Measurements from ENCODE around the gene OTULIN. TPM values are rescaled to one million over a fixed set of nuclear protein-coding genes. Genes with fewer than 3 reads are reported as not detected.

Gene OTULIN
- total RNA-seq, 4 donors from 2014 or later = 33.0 to 42.2 (median 37.8) TPM

DNA sequence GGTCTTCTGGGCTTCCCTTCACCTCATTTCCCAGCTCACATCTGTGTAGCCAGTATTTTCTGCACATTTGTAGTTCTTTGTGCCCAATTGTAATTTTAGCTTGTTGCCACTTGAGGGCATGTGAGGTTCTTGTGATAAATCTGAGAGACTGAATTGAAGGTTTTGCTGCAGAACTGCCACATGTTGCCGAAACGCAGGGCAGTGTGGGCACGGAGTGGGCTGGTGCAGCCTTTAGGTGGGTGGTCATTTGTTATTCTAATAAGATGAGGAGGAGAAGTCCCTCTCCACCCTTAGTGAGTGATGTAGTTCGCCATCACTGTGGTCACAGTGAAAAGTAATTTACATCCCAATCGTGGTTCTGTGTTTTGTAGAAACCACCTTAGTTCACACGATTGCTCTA, 21.2 kb downstream of the OTULIN start:
- Histone ChIP-seq H3K4me1 (peaks cover 0 to 3% (median 0%) of the 10 kb centered on the region in 4 donors), H3K36me3 (peaks cover 0 to 79% (median 6%) of the 10 kb centered on the region in 3 donors), H3K27me3 (no peaks in the 10 kb centered on the region), H3K9me3 (peaks cover 0 to 6% (median 0%) of the 10 kb centered on the region in 4 donors), H3K4me3 (no peak overlapping the region), H3K27ac (no peak overlapping the region)
- TF ChIP-seq POLR2A (IDR thresholded peaks at IDR 0.05) = no peak
- TF ChIP-seq, protein P1, sequence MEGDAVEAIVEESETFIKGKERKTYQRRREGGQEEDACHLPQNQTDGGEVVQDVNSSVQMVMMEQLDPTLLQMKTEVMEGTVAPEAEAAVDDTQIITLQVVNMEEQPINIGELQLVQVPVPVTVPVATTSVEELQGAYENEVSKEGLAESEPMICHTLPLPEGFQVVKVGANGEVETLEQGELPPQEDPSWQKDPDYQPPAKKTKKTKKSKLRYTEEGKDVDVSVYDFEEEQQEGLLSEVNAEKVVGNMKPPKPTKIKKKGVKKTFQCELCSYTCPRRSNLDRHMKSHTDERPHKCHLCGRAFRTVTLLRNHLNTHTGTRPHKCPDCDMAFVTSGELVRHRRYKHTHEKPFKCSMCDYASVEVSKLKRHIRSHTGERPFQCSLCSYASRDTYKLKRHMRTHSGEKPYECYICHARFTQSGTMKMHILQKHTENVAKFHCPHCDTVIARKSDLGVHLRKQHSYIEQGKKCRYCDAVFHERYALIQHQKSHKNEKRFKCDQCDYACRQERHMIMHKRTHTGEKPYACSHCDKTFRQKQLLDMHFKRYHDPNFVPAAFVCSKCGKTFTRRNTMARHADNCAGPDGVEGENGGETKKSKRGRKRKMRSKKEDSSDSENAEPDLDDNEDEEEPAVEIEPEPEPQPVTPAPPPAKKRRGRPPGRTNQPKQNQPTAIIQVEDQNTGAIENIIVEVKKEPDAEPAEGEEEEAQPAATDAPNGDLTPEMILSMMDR (IDR thresholded peaks at IDR 0.05) = peak; percentile 38 to 71 (median 68)
- DNase-seq = no peak

DNA sequence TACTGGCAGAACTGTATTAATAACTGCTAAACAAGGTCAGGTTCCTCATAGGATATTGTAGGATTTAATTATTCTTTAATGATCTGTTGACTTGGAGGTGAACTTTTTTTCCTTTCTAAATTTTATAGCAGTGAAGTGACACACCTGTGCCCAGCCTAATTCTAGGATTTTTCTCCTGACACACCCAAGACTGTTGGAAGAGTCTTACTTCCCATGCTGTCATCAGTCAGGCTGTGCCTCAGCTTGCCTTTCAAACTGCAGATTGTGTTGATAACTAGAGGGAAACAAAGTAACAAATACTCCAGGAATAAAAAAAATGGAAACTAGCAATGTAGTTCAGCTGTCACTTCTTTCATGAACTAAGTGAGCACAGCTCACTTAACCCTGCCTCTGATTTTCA, 22.0 kb downstream of the OTULIN start:
- no peaks in the 10 kb centered on the region for H3K27me3 ChIP-seq
- H3K36me3 ChIP-seq = peaks cover 0 to 79% (median 0%) of the 10 kb centered on the region in 3 donors
- no peak overlapping the region for H3K27ac ChIP-seq
- peaks cover 0 to 6% (median 0%) of the 10 kb centered on the region in 4 donors for H3K9me3 ChIP-seq
- TF ChIP-seq, protein P1 (IDR thresholded peaks at IDR 0.05) = no peak
- TF ChIP-seq POLR2A (IDR thresholded peaks at IDR 0.05) = no peak
- no peak overlapping the region for H3K4me3 ChIP-seq
- peaks cover 0 to 3% (median 0%) of the 10 kb centered on the region in 4 donors for H3K4me1 ChIP-seq
- no peak for DNase-seq

DNA sequence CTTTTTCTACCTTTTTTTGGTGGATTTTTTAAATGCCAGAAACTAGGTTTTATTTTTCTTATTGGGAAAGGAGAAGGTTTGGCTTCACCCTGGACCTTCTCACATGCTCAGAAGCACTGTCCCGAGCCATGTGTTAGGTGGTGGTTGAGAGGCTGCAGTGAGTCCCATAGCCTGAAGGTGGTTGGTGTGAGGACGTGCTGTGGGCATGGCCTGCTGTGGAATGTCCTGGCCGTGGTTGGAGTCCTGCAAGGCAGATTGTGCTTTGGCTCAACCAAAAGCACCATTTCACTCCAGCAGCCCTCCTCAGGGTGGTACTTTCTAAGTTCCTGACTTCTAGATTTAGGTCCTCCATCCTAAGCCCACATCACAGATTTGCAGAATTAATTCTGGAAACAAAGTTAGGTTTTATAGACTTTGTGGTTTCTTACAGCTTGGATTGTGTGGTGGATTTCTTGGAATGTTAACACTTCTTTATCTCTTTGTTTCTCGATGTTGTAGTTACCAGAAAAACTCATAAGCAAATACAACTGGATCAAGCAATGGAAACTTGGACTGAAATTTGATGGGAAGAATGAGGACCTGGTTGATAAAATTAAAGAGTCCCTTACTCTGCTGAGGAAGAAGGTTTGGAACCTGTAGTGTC, 22.6 kb downstream of the OTULIN start:
- Histone ChIP-seq H3K9me3 (peaks cover 0 to 6% (median 0%) of the 10 kb centered on the region in 4 donors), H3K27me3 (no peaks in the 10 kb centered on the region), H3K36me3 (peaks cover 0 to 79% (median 0%) of the 10 kb centered on the region in 3 donors), H3K27ac (no peak overlapping the region), H3K4me1 (peaks cover 0 to 3% (median 0%) of the 10 kb centered on the region in 4 donors), H3K4me3 (no peak overlapping the region)
- TF ChIP-seq, protein P1 (IDR thresholded peaks at IDR 0.05) = no peak
- TF ChIP-seq POLR2A (IDR thresholded peaks at IDR 0.05) = no peak
- no peak for DNase-seq

DNA sequence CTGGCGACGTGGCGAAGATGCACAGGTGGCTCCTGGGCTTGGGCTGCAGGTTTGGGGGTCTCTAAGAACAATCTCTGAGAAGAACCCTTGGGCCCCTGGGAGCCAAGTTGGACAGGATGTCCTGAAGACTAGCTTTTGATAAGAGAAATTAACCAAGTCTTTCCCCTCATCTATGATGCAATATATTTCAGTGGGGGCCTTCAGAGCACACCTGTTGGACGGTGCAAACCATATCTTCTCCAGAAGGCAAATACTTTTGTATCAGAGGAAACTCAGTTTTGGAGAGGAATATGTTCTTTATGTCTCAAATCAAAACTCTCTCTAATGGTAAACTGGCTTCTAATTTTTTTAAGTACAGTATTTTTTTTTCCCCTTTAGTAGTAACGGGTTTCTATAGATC, 28.6 kb downstream of the OTULIN start:
- peaks cover 0 to 86% (median 0%) of the 10 kb centered on the region in 3 donors for H3K36me3 ChIP-seq
- H3K27me3 ChIP-seq = no peaks in the 10 kb centered on the region
- no peak for DNase-seq
- no peak for TF ChIP-seq POLR2A (IDR thresholded peaks at IDR 0.05)
- TF ChIP-seq, protein P1 (IDR thresholded peaks at IDR 0.05) = no peak
- H3K9me3 ChIP-seq = peaks cover 0 to 6% (median 0%) of the 10 kb centered on the region in 4 donors
- H3K4me1 ChIP-seq = no peaks in the 10 kb centered on the region
- H3K27ac ChIP-seq = no peak overlapping the region
- H3K4me3 ChIP-seq = no peak overlapping the region

DNA sequence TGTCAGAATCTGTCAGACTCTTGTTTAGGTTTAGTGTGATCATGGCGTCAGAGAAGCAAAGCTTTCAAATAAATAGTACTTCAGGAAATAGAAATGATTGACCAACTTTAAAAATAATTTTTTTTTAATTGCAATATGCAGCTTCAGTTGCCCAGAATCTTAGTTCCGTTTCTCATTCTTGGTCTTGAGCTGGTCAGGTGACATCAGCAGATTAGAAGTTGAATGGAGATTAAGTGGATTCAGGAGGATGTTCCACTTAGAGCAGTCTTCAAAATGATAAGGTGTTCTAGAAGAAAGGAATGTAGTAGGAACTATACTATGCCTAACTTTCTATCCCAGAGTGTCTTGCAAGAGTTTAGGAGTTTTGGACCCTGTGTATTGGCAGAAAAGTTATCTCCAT, 30.6 kb downstream of the OTULIN start:
- Histone ChIP-seq H3K4me1 (no peaks in the 10 kb centered on the region), H3K36me3 (peaks cover 0 to 81% (median 0%) of the 10 kb centered on the region in 3 donors), H3K4me3 (no peak overlapping the region), H3K27me3 (no peaks in the 10 kb centered on the region), H3K27ac (no peak overlapping the region), H3K9me3 (peaks cover 0 to 4% (median 0%) of the 10 kb centered on the region in 4 donors)
- DNase-seq = no peak
- no peak for TF ChIP-seq POLR2A (IDR thresholded peaks at IDR 0.05)
- TF ChIP-seq, protein P1 (IDR thresholded peaks at IDR 0.05) = no peak
